ENCODE results near the gene ZSCAN18.

The ZSCAN18 gene

DNA sequence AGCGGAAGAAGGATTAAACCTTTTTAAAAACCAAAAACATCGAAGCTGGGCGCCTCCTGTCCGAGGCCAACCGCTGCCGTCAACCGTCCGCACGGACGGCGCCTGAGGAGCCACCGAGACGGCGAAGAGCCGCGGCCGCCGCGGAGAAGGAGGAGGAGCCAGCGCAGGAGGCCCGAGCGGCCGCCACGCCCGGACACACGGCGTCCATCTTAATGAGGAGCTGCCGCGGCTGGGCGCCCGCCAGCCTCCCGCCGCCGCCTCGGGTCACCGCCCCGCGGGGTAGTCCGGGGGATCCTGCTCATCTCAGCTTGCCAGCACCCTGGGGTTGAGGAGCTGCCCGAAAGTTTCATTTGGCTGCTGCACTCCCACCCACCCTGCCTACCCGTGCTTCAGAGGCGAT lies 53.6 kb downstream of the ZSCAN18 start:
- no peak for DNase-seq

DNA sequence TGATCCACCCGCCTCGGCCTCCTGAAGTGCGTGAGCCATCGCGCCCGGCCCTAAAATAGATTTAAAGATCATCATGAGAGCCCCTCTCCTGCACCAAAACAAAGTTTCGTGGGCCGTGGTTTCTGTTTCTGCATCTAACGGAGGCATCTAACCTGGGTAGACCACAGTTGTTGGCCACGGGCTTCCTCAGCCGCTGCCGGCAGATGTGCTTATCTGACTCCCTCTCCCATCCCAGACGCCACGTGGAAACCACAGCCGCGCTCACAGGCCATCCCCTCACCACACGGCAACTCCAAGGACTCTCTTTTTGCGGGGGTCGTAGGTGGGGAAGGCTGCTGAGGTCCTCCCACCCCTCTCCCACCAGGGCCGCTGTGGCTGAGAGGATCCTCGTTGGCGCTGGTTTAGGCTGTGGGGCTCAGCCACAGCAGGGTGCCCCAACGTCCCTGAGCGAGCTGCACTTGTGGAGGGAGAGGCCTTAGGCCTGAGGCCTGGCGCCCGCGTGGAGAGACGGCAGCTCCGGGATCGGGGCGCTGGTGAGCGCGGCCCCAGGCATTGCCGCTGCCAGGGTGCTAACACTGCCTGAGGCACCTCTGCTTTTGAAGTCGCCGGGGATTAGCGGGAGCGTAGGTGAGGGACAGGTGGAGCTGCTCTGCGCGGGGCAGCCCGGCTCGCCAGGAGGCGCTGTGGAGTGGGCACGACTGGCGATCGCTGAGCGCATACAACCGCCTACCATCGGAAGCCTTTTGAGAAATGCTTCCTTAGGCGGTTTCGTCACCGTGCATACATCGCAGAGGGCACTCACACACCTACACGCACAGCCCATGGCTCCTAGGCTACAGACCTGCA lies 55.3 kb downstream of the ZSCAN18 start:
- DNase-seq: no peak

DNA sequence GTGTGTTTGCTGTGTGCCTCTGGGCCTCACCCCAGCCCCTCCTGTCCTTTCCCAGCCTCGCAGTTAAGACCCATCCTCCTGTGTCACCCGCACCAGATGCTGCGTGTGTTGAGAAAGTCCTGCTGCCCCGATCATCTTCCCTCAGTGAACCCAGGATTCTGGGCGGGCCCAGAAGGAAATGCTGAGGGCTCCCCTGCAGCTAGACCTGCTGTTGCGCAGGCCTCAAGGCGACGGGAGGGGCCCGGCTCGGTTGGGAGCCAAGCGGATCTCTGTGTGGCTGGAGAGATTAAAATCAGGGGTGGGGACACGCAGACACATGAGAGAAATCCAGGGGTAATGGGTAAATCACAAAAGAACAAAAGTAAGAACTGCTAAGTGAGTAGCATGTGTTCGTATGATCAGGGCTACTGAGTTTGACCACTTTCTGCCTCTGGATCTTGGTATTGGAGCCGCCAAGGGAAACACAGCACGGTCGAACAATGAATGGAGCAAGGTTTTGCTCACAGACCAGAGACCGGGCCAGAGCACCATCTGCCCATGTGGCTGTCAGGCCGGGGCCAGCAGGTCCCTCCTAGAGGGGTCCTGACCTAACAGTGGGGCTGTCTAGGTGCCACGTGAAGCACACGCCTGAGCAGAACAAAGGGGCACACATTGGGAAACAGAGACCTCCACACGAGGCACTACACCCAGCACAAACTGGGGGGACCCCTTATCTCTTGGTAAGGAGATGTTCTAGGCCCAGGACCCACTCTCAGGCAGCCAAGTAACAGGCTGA lies 57.1 kb downstream of the ZSCAN18 start:
- DNase-seq: no peak

DNA sequence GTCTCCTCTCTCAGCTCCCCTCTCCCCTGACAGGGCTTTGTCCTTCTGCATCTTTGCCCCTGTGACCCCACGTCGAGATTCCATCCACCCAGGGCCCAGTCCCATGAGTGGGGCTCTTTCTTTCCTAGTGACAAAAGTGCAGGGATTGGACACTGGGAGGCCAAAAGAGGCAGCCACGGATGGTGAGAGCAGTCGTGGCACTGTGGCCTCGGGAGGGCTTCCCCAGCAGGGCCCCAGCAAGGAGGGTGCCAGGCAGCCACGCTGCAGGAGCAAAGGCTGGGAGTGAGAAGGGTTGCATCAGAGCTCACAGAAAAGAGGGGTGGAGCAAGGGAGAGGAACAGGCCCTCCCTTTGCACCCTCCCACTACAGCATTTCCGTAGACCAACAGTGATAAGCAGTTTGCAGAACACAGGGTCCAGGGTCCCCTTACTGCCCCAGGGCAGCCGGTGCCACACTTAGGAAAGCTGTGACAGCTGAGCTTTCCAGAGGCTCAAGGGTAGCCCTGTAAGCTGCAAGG lies 59.3 kb downstream of the ZSCAN18 start:
- no peak for DNase-seq

DNA sequence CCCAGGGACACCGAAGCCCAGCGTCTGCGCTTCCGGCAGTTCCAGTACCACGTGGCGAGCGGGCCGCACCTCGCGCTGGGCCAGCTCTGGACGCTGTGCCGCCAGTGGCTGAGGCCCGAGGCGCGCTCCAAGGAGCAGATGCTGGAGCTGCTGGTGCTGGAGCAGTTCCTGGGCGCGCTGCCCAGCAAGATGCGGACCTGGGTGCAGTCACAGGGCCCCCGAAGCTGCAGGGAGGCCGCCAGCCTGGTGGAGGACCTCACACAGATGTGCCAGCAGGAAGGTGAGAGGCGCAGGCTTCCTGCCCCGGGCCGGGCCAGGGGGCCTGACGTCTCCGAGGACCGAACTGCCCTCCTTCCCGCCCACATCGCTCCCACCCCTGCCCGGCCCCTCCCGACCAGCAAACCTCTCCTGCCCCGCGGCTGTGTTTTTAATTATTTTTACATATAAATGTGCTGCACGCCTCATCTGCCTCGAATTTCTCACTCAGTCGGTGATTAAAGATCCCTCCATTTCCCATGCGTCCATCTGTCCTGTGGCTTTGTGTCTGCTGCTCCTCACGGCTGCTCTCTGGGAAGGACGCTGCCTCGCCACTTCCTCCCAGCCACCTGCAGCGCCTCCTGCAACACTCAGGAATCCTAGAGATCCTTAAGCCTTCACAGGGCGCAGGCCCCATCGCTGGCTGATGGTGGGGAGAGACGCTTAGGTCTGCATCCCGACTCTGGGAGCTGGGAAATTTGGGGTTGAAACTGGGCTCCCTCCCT lies 59.9 kb downstream of the ZSCAN18 start:
- no peak for DNase-seq

DNA sequence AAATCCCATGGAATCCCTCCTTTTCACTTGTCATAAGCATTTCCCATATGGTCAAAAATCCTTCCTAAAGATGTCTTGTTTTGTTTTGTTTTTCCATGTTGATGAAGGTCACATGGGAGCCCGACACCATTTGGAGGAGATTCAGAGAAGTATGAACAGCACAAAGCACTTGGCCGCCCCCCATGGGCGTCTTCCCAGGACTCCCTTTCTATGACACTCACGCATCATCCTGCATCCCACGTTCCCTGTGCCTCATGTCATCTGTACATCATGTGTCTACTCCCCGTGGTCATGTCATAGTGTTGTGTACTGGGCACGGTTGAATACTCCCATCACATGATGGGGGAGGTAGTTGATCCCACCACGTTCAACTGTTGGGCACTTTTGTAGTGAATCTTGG lies 62.2 kb downstream of the ZSCAN18 start:
- no peak for DNase-seq

DNA sequence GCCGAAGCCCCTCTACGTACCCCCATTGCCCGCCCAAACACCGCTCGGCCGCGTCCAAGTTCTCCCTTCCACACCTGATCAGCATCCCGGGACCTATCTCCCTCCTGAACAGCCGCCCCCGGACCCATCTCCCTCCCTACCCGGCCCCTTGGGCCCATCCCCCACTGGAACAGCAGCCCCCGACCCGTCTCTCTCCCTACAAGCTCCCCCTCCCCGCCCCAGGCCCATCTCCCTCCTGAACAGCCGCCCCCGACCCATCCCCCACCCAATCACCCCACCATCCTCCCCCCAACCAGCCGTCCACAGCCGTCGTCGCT lies 63.6 kb downstream of the ZSCAN18 start:
- no peak for DNase-seq

All from islet precursor cell (in vitro differentiated cells).